ENCODE data around the gene CEP41. TPM values are rescaled to one million over a fixed set of nuclear protein-coding genes. Genes with fewer than 3 reads are reported as not detected.
A peak's percentile ranks its signal among the peaks of the same experiment; 100 is the strongest.

CEP41 gene
- total RNA-seq, 4 donors from 2014 or later = 1.6 to 6.6 (median 3.0) TPM

GRCh38 chr7:130385600-130386066 is 55.2 kb downstream of the CEP41 start:
- no peak for DNase-seq (ENCODE audit: low spot score in 2 of 2)
- TF ChIP-seq POLR2A (IDR thresholded peaks at IDR 0.05) (no peak), CTCF (IDR thresholded peaks at IDR 0.05) (no peak)
- H3K4me3 ChIP-seq (ENCODE audit: low read depth, poor library complexity, severe bottlenecking) = no peak overlapping the region
- intact Hi-C loops (cut with DNase I; ENCODE audit: low total_unique reads) = no loop called here
- 91 to 95% methylated on average over 6 of the region's 6 CpGs for WGBS, 2 donors

- no peak overlapping the region for H3K4me3 ChIP-seq (ENCODE audit: low read depth, poor library complexity, severe bottlenecking)
- no peak for TF ChIP-seq CTCF (IDR thresholded peaks at IDR 0.05)
- no peak for TF ChIP-seq POLR2A (IDR thresholded peaks at IDR 0.05)
- WGBS, 2 donors = 94 to 97% methylated on average over 13 of the region's 13 CpGs
- intact Hi-C loops (cut with DNase I; ENCODE audit: low total_unique reads) = no loop called here
- peak in 1 of 2 donors; percentile 73 for DNase-seq (ENCODE audit: low spot score in 2 of 2)
Measured at GRCh38 chr7:130384841-130385599, 55.8 kb downstream of the CEP41 start.

- H3K4me3 ChIP-seq (ENCODE audit: low read depth, poor library complexity, severe bottlenecking) = no peak overlapping the region
- WGBS, 2 donors = 66 to 93% methylated on average over 10 of the region's 10 CpGs
- DNase-seq (ENCODE audit: low spot score in 2 of 2) = peak in 1 of 2 donors; percentile 80
Measured at GRCh38 chr7:130384371-130384801, 56.4 kb downstream of the CEP41 start.

GRCh38 chr7:130383187-130383980 is 57.4 kb downstream of the CEP41 start:
- 94 to 96% methylated on average over 18 of the region's 18 CpGs for WGBS, 2 donors
- no peak for TF ChIP-seq POLR2A (IDR thresholded peaks at IDR 0.05)
- no peak for TF ChIP-seq CTCF (IDR thresholded peaks at IDR 0.05)
- no peak overlapping the region for H3K4me3 ChIP-seq (ENCODE audit: low read depth, poor library complexity, severe bottlenecking)
- intact Hi-C loops (cut with DNase I; ENCODE audit: low total_unique reads) = no loop called here
- DNase-seq (ENCODE audit: low spot score in 2 of 2) = peak in 1 of 2 donors; percentile 72

More at GRCh38 chr7:130384371-130384801, 56.4 kb downstream of the CEP41 start:
- no peak for TF ChIP-seq CTCF (IDR thresholded peaks at IDR 0.05)
- TF ChIP-seq POLR2A (IDR thresholded peaks at IDR 0.05) = no peak
- intact Hi-C loops (cut with DNase I; ENCODE audit: low total_unique reads) = no loop called here

- intact Hi-C loops (cut with DNase I; ENCODE audit: low total_unique reads) = no loop called here
- H3K4me3 ChIP-seq (ENCODE audit: low read depth, poor library complexity, severe bottlenecking) = no peak overlapping the region
- TF ChIP-seq POLR2A (IDR thresholded peaks at IDR 0.05) (no peak), CTCF (IDR thresholded peaks at IDR 0.05) (no peak)
- DNase-seq (ENCODE audit: low spot score in 2 of 2) = peak in 1 of 2 donors; percentile 82
- 96 to 97% methylated on average over 32 to 40 of the region's 41 CpGs for WGBS, 2 donors
Measured at GRCh38 chr7:130381468-130382312, 59.1 kb downstream of the CEP41 start.

Data from lower leg skin (tissue), 4 donors.